Neutrophil (primary cell): Measurements from ENCODE around the gene ANKRD31.
"Not testable (repeated sequence)": the region's sequence is repeated elsewhere in the genome, so short reads cannot be mapped to it uniquely, and the experiment has no call there.

Experiments used
- H3K27ac ChIP-seq: fragments of 200-600 bp; sonication (generic); 2 replicates; pipeline ENCODE4 v1.5.1; 2016; ENCODE audit warnings: mild to moderate bottlenecking, moderate library complexity
- H3K27me3 ChIP-seq: fragments of 200-600 bp; sonication (generic); 2 replicates; pipeline ENCODE4 v1.6.0; 2016; ENCODE audit warnings: mild to moderate bottlenecking
- H3K36me3 ChIP-seq: fragments of 200-600 bp; sonication (generic); 2 replicates; pipeline ENCODE4 v1.5.1; 2017
- H3K4me1 ChIP-seq, 2 experiments: fragments of 200-600 bp in 1 of 2; sonication (generic) in 1 of 2; 1 replicate in 1 of 2; 2 replicates in 1 of 2; pipeline versions ENCODE4 v1.5.1 to v1.6.1; 2013 to 2016; ENCODE audit warnings: low read depth in 1 of 2, low read length in 1 of 2, mild to moderate bottlenecking in 1 of 2, moderate library complexity in 1 of 2; ENCODE audit not compliant: control insufficient read depth in 1 of 2, insufficient read depth in 1 of 2
- H3K4me3 ChIP-seq, 2 experiments: fragments of 200-600 bp in 1 of 2; sonication (generic) in 1 of 2; 1 replicate in 1 of 2; 2 replicates in 1 of 2; pipeline ENCODE4 v1.5.1; 2013 to 2016; ENCODE audit warnings: low read depth in 1 of 2, low read length in 1 of 2, mild to moderate bottlenecking in 1 of 2, moderate library complexity in 1 of 2
- H3K9me3 ChIP-seq: fragments of 200-600 bp; sonication (generic); 2 replicates; pipeline ENCODE4 v1.5.1; 2016
- TF ChIP-seq, protein P1 (sequence below): fragments of 200-600 bp; sonication (generic); IDR thresholded peaks from 2 replicates; pipeline ENCODE4 v1.5.1; 2016; ENCODE audit warnings: antibody characterized with exemption

Gene ANKRD31

DNA sequence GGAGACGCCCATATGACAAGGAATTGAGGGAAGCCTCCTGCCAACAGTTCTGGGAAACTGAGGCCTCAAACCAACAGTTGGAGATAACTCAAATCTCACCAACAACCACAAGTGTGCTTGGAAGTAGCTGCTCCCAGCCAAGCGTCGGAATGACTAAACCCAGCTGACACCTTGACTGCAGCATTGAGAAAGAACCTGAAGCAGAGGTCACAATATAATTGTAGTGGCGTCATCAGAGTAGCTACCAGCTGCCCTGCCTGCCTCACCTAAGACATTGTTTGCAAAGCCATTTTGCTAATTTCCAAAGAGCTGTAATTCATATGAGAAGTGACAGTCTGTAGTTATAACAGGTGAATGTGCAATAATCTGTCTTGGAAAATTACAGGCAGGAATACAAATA lies 40.8 kb upstream of the ANKRD31 start:
- no peak overlapping the region for H3K27ac ChIP-seq
- no peaks in the 10 kb centered on the region for H3K36me3 ChIP-seq
- no peak overlapping the region for H3K4me3 ChIP-seq
- peaks cover 6% of the 10 kb centered on the region for H3K27me3 ChIP-seq
- no peaks in the 10 kb centered on the region for H3K4me1 ChIP-seq
- TF ChIP-seq, protein P1, sequence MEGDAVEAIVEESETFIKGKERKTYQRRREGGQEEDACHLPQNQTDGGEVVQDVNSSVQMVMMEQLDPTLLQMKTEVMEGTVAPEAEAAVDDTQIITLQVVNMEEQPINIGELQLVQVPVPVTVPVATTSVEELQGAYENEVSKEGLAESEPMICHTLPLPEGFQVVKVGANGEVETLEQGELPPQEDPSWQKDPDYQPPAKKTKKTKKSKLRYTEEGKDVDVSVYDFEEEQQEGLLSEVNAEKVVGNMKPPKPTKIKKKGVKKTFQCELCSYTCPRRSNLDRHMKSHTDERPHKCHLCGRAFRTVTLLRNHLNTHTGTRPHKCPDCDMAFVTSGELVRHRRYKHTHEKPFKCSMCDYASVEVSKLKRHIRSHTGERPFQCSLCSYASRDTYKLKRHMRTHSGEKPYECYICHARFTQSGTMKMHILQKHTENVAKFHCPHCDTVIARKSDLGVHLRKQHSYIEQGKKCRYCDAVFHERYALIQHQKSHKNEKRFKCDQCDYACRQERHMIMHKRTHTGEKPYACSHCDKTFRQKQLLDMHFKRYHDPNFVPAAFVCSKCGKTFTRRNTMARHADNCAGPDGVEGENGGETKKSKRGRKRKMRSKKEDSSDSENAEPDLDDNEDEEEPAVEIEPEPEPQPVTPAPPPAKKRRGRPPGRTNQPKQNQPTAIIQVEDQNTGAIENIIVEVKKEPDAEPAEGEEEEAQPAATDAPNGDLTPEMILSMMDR = no peak
- no peaks in the 10 kb centered on the region for H3K9me3 ChIP-seq

DNA sequence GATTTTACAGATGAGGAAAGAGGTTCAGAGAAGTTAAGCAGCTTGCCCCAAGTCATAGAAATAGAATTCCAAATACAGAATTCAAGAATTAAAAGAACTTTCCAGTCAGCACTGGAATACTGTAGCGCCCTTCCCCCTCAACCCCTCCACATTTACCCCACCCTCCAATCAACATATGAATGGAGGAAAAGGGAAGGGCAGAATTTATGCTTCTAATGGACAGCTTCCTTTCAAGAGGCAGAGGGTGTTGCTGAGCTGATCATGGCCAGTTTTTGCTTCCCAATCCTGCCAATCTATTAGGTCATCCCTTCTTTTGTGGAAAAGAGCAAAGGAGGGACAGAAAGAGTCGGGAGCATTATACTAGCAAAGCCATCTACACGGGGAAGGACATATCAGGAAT lies 39.1 kb upstream of the ANKRD31 start:
- no peaks in the 10 kb centered on the region for H3K4me1 ChIP-seq
- H3K9me3 ChIP-seq = no peaks in the 10 kb centered on the region
- no peak overlapping the region for H3K27ac ChIP-seq
- H3K4me3 ChIP-seq = no peak overlapping the region
- no peaks in the 10 kb centered on the region for H3K36me3 ChIP-seq
- TF ChIP-seq, protein P1 = no peak
- peaks cover 6% of the 10 kb centered on the region for H3K27me3 ChIP-seq

DNA sequence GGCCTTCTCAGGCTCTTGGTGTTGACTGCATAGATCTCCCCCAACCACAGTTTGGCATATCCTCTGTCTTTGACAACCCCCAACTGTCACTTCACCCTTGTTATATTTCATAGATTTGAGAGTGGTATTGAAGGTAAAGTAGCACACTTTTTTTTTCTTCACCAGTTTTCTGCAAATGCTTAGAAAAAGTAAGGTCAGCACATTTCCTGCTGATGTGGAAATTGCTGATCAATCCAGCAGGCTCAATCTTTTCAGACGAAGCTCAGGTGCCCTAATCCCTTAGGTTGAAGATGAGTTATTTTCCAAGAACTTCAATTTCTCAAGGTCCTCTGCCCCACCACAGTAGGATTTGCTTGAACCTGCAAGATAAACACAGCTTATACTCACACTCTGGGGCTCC lies 38.5 kb upstream of the ANKRD31 start:
- TF ChIP-seq, protein P1 = no peak
- Histone ChIP-seq H3K36me3 (no peaks in the 10 kb centered on the region), H3K27me3 (peaks cover 6% of the 10 kb centered on the region), H3K27ac (no peak overlapping the region), H3K9me3 (no peaks in the 10 kb centered on the region), H3K4me1 (no peaks in the 10 kb centered on the region), H3K4me3 (no peak overlapping the region)

DNA sequence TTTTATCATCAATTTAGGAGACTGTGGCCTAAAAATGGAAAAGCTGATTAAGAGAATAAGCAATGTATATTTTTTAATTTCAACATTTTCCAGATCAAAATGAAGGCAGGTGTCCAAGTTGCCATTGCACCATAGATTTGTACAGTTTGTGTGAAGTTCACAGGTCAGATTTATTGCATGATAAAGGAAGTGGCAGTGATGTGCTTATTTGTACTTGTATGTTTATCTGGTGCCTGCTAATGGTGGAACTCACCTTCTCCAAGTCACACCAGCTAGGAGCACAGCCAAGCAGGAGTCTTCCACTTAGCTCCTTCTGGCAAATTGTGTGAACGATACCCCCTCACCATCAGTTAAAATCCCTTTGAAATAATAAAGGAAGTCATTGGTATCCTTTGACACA lies 37.8 kb upstream of the ANKRD31 start:
- H3K27ac ChIP-seq = no peak overlapping the region
- H3K36me3 ChIP-seq = no peaks in the 10 kb centered on the region
- H3K27me3 ChIP-seq = peaks cover 6% of the 10 kb centered on the region
- H3K9me3 ChIP-seq = no peaks in the 10 kb centered on the region
- H3K4me3 ChIP-seq = no peak overlapping the region
- TF ChIP-seq, protein P1 = no peak
- no peaks in the 10 kb centered on the region for H3K4me1 ChIP-seq

DNA sequence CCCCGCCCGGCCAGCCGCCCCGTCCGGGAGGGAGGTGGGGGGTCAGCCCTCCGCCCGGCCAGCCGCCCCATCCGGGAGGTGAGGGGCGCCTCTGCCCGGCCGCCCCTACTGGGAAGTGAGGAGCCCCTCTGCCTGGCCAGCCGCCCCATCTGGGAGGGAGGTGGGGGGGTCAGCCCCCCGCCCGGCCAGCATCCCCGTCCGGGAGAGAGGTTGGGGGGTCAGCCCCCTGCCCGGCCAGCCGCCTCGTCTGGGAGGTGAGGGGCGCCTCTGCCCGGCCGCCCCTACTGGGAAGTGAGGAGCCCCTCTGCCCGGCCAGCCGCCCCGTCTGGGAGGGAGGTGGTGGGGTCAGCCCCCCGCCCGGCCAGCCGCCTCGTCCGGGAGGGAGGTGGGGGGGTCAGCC lies 33.9 kb upstream of the ANKRD31 start:
- not testable (repeated sequence) for H3K9me3 ChIP-seq, H3K4me1 ChIP-seq, H3K4me3 ChIP-seq, H3K36me3 ChIP-seq, H3K27me3 ChIP-seq, H3K27ac ChIP-seq

DNA sequence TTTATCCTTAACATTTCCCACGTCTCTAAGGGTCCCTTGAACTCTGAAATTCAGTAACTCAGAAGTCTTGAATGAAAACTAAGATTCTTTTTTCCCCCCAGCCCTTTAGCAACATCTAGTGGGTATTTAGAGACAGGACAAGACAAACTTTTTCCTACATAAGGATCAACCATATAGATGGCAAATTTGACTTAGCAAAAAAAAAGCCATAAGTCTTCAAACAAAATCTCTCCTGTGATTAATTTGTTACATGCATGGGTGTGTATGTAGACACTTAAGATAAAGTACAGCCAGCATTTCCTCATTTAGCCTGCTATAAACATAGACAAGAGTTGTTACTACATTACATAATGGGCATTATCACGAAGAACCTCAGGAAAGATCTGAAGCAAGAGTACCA lies 29.1 kb upstream of the ANKRD31 start:
- Histone ChIP-seq H3K4me3 (no peak overlapping the region), H3K36me3 (no peaks in the 10 kb centered on the region), H3K4me1 (no peaks in the 10 kb centered on the region), H3K27ac (no peak overlapping the region), H3K27me3 (peaks cover 5% of the 10 kb centered on the region), H3K9me3 (no peaks in the 10 kb centered on the region)
- TF ChIP-seq, protein P1 = no peak
